ENCODE results near the gene UGGT2. TPM values are rescaled to one million over a fixed set of nuclear protein-coding genes. Genes with fewer than 3 reads are reported as not detected.
A peak's percentile ranks its signal among the peaks of the same experiment; 100 is the strongest.

Gene UGGT2
- total RNA-seq, 1 donor from 2014 or later: 38.5 TPM

DNA sequence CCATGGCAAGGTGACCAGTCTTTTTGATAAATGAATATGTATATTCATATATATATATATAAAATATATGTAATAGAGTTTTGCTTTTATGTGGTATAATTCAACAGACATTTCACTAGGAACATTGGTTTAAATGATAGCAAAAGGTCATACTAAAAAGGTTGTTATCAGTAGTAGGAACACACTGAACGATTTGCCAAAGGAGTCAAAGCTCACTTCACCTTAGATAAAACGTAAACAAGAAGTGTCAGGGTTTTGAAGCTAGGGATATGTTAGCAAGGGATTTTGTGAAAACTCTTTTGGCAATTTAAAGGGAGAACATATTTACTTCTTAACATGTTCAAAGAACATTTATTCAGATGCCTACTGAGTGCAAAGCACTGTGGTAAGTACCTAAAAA, 28.7 kb upstream of the UGGT2 start:
- H3K27ac Mint-ChIP-seq: no peak overlapping the region
- H3K27me3 Mint-ChIP-seq: peaks cover 11% of the 10 kb centered on the region

DNA sequence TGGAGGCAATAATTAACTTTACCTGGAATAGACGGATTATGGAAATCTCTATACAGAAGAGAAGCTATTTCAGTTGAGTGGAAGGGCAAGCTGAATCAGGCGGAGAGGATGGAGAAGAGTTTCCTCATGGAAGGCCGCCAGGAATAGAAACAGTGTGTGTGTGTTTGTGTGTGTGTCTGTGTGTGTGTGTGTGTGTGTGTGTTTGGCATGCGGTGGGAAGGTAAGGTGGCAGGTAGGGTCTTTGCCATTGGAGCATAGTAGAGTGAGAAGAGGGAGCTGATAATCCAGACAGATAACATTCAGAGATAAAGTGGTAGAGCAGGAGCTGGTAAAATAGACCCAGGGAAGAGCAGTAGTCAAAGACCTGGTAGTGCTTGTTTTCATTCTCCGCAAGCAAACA, 27.5 kb upstream of the UGGT2 start:
- H3K27me3 Mint-ChIP-seq: peaks cover 6% of the 10 kb centered on the region
- H3K4me3 Mint-ChIP-seq: no peak overlapping the region
- no peak for DNase-seq (ENCODE audit: extremely low spot score, unreplicated experiment)
- no peak overlapping the region for H3K27ac Mint-ChIP-seq
- TF ChIP-seq, protein P1, sequence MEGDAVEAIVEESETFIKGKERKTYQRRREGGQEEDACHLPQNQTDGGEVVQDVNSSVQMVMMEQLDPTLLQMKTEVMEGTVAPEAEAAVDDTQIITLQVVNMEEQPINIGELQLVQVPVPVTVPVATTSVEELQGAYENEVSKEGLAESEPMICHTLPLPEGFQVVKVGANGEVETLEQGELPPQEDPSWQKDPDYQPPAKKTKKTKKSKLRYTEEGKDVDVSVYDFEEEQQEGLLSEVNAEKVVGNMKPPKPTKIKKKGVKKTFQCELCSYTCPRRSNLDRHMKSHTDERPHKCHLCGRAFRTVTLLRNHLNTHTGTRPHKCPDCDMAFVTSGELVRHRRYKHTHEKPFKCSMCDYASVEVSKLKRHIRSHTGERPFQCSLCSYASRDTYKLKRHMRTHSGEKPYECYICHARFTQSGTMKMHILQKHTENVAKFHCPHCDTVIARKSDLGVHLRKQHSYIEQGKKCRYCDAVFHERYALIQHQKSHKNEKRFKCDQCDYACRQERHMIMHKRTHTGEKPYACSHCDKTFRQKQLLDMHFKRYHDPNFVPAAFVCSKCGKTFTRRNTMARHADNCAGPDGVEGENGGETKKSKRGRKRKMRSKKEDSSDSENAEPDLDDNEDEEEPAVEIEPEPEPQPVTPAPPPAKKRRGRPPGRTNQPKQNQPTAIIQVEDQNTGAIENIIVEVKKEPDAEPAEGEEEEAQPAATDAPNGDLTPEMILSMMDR (conservative IDR thresholded peaks at IDR 0.05): no peak
- no peaks in the 10 kb centered on the region for H3K36me3 Mint-ChIP-seq
- peaks cover 1% of the 10 kb centered on the region for H3K9me3 Mint-ChIP-seq
- H3K4me1 Mint-ChIP-seq (ENCODE audit: unreplicated experiment): peaks cover 3% of the 10 kb centered on the region

More for the DNA sequence above, 28.7 kb upstream of the UGGT2 start:
- Mint-ChIP-seq H3K9me3 (peaks cover 5% of the 10 kb centered on the region), H3K4me1 (ENCODE audit: unreplicated experiment) (peaks cover 8% of the 10 kb centered on the region), H3K4me3 (no peak overlapping the region), H3K36me3 (no peaks in the 10 kb centered on the region)
- TF ChIP-seq, protein P1 (conservative IDR thresholded peaks at IDR 0.05): no peak
- DNase-seq (ENCODE audit: extremely low spot score, unreplicated experiment): no peak

DNA sequence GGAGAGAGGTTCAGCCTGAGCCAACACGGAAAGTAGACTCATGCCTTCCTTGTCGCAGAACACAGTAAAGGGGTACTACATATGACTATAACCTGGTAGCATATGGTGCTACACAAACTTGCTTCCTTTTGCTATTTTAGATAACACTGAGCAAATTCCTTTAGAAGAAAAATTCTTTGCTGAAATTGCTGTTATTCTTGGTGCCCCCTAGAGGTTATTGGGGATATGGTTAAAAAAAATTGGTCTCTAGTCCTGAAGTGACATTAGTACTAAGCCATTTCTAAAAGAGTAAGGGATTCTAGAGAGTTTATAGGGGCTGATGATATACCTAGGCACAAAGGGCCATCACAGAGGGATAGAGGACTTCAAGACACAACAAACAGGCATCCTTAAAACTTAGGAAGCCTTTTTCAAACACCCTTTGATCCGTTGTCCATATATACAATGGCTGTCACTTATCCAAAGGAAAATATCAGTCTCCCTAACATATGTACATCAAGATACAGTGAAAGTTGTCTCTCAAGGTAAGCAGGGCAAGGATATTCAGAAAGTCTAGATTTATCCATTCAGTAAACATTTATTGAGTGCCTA, 22.8 kb upstream of the UGGT2 start:
- Mint-ChIP-seq H3K36me3 (no peaks in the 10 kb centered on the region), H3K27me3 (peaks cover 9% of the 10 kb centered on the region), H3K9me3 (no peaks in the 10 kb centered on the region), H3K27ac (no peak overlapping the region), H3K4me3 (no peak overlapping the region), H3K4me1 (ENCODE audit: unreplicated experiment) (no peaks in the 10 kb centered on the region)
- TF ChIP-seq, protein P1 (conservative IDR thresholded peaks at IDR 0.05): peak; percentile 74
- no peak for DNase-seq (ENCODE audit: extremely low spot score, unreplicated experiment)

DNA sequence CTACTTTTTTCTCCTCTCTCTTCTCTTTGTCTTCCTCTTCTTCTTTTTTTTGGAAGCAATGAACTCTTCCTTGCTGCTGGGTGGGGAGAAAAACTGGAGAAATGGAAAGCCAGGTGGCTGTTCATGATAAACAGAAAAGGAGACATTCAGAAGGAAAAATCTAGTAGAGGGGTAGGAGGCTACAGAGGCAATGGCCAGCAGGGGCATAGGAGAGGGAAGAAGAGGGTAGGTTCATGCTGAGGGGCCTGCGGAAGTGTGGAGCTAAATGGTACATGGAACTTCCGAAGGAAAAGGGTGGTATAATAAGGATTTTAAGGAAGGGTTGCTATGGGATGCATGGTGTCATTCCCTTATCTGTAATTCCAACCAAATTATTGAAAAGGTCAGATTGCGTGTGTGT, 19.2 kb upstream of the UGGT2 start:
- Mint-ChIP-seq H3K9me3 (no peaks in the 10 kb centered on the region), H3K36me3 (no peaks in the 10 kb centered on the region), H3K27me3 (peaks cover 13% of the 10 kb centered on the region), H3K4me3 (no peak overlapping the region), H3K27ac (no peak overlapping the region), H3K4me1 (ENCODE audit: unreplicated experiment) (no peaks in the 10 kb centered on the region)
- no peak for DNase-seq (ENCODE audit: extremely low spot score, unreplicated experiment)
- TF ChIP-seq, protein P1 (conservative IDR thresholded peaks at IDR 0.05): peak; percentile 29

GRCh38 chr13:96071504-96071903, 18.3 kb upstream of the UGGT2 start:
- no peak for DNase-seq (ENCODE audit: extremely low spot score, unreplicated experiment)
- Mint-ChIP-seq H3K27ac (no peak overlapping the region), H3K36me3 (no peaks in the 10 kb centered on the region), H3K4me3 (no peak overlapping the region), H3K27me3 (peaks cover 13% of the 10 kb centered on the region), H3K9me3 (no peaks in the 10 kb centered on the region), H3K4me1 (ENCODE audit: unreplicated experiment) (no peaks in the 10 kb centered on the region)
- TF ChIP-seq, protein P1 (conservative IDR thresholded peaks at IDR 0.05): no peak

DNA sequence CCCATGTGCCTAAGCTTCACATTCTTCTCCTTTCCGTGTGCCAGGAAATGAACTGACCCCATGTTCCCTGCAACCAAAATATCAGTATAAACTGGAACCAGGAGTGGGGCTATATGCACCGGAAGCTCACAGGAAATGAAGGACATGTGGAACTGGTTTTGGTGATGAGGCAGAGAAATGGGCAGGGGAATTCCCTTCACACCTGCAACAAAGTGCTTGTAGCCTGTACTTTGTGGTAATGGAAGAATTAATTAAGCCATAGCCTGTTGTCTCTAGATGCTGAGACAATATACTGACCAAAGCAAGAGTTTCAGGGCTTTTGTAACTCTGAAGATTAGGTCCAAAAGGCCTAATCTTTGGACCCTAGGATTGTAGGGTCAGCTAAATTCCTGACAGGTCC, 15.5 kb upstream of the UGGT2 start:
- no peak for DNase-seq (ENCODE audit: extremely low spot score, unreplicated experiment)
- no peaks in the 10 kb centered on the region for H3K9me3 Mint-ChIP-seq
- no peaks in the 10 kb centered on the region for H3K4me1 Mint-ChIP-seq (ENCODE audit: unreplicated experiment)
- H3K27ac Mint-ChIP-seq: no peak overlapping the region
- no peaks in the 10 kb centered on the region for H3K36me3 Mint-ChIP-seq
- peaks cover 16% of the 10 kb centered on the region for H3K27me3 Mint-ChIP-seq
- H3K4me3 Mint-ChIP-seq: no peak overlapping the region
- TF ChIP-seq, protein P1 (conservative IDR thresholded peaks at IDR 0.05): no peak
